Spleen (tissue), 11 donors: ENCODE measurements around the gene EFNA5. TPM values are rescaled to one million over a fixed set of nuclear protein-coding genes. Genes with fewer than 3 reads are reported as not detected.

Experiments used
- DNase-seq: peaks from one replicate; pipeline ENCODE4 v3.0.0-alpha.2; 2020
- H3K27ac ChIP-seq, 8 donors: fragments of 200-600 bp; sonication (generic) in 7 of 8; 1 replicate in 4 of 8; 2 replicates in 4 of 8; pipeline versions ENCODE4 v1.5.0 to v1.8.0; 2016 to 2021; ENCODE audit warnings: inconsistent platforms in 4 of 8, mild to moderate bottlenecking in 4 of 8, moderate library complexity in 1 of 8
- H3K27me3 ChIP-seq, 7 donors: fragments of 200-600 bp; sonication (generic) in 6 of 7; replicated peaks in 1 of 7; 1 replicate in 4 of 7; 2 replicates in 3 of 7; pipeline versions ENCODE4 v1.5.0 to v1.8.0; 2016 to 2021; ENCODE audit warnings: inconsistent platforms in 3 of 7, mild to moderate bottlenecking in 1 of 7
- H3K36me3 ChIP-seq, 6 donors: fragments of 200-600 bp; sonication (generic) in 5 of 6; 1 replicate in 4 of 6; 2 replicates in 2 of 6; pipeline versions ENCODE4 v1.5.0 to v1.8.0; 2016 to 2021; ENCODE audit warnings: inconsistent platforms in 2 of 6
- H3K4me1 ChIP-seq, 6 donors: fragments of 200-600 bp; sonication (generic) in 5 of 6; 1 replicate in 3 of 6; 2 replicates in 3 of 6; pipeline versions ENCODE4 v1.5.0 to v1.8.0; 2016 to 2021; ENCODE audit warnings: inconsistent platforms in 3 of 6
- H3K4me3 ChIP-seq, 8 donors: fragments of 200-600 bp; sonication (generic) in 7 of 8; 1 replicate in 4 of 8; 2 replicates in 4 of 8; pipeline versions ENCODE4 v1.5.0 to v1.8.0; 2016 to 2021; ENCODE audit warnings: inconsistent platforms in 4 of 8, mild to moderate bottlenecking in 4 of 8, moderate library complexity in 2 of 8
- H3K9me3 ChIP-seq, 8 donors: fragments of 200-600 bp; sonication (generic) in 7 of 8; 1 replicate in 4 of 8; 2 replicates in 4 of 8; pipeline versions ENCODE4 v1.5.0 to v1.8.0; 2016 to 2021; ENCODE audit warnings: inconsistent platforms in 4 of 8
- POLR2A ChIP-seq, 3 donors: fragments of 450-650 bp; IDR thresholded peaks; one replicate each; pipeline ENCODE4 v1.5.1; 2017; ENCODE audit warnings: antibody characterized with exemption in 3 of 3, mild to moderate bottlenecking in 1 of 3
- POLR2AphosphoS5 ChIP-seq, 3 donors: sonication (generic); formaldehyde crosslinking; IDR thresholded peaks; one replicate each; pipeline ENCODE4 v1.5.1; 2017; ENCODE audit warnings: antibody characterized with exemption in 3 of 3
- WGBS, 5 donors: extraction: QIAGEN DNeasy Blood & Tissue Kit in 3 of 5; methylation state at CpG; one replicate each; pipeline versions ENCODE4 v1.1.5 to v1.1.7; 2013 to 2018; 5-methylcytosine and 5-hydroxymethylcytosine counted together
- intact Hi-C: fragments of 100-400 bp; cut with DNase I; formaldehyde crosslinking; loops from one replicate; pipeline ENCODE4 v1.15.0; 2023; ENCODE audit warnings: low total_unique reads
- polyA plus RNA-seq, 3 donors: library from polyadenylated mRNA; stranded (reverse); fragments of 200-250 nt; gene quantifications; one replicate each; pipeline ENCODE4 v1.2.1, GENCODE V29; 2013
- total RNA-seq, 7 donors: library from RNA; depleted of rRNA in 3 of 7; stranded (reverse); fragments of >200 nt in 3 of 7; fragmentation: NEBNext Ultra II Directional in 4 of 7; extraction: Animal tissue kit (Norgen Biotek cat#: 25700) in 4 of 7; gene quantifications; one replicate each; pipeline versions ENCODE4 v1.1.0 to v1.2.1, GENCODE V29; 2016 to 2021
- TF ChIP-seq, protein P1 (sequence below), 11 experiments: fragments of 200-600 bp in 7 of 11; fragments of 450-650 bp in 4 of 11; sonication (generic) in 4 of 11; IDR thresholded peaks in 8 of 11; conservative IDR thresholded peaks in 3 of 11; 1 replicate in 7 of 11; 2 replicates in 4 of 11; pipeline versions ENCODE4 v1.4.0 to v1.8.0; 2016 to 2021; ENCODE audit warnings: antibody characterized with exemption in 11 of 11, inconsistent platforms in 4 of 11, mild to moderate bottlenecking in 1 of 11
- donor health status: healthy with polysubstance abuse.
- donor health status: DM: no; HTN: no; CAD: no; lungs with moderate emphysema.
- donor health status: DM: no; HTN: no; CAD: no.
- donor health status: Bipolar disorder and iron deficiency.
- donor health status: healthy.
- donor health status: DM: no; HTN: no; CAD: no.
- donor health status: DM: yes; HTN: yes; CAD: no.

Gene EFNA5
- total and polyA plus RNA-seq, 10 donors: 0.33 to 29.0 (median 12.2) TPM

DNA sequence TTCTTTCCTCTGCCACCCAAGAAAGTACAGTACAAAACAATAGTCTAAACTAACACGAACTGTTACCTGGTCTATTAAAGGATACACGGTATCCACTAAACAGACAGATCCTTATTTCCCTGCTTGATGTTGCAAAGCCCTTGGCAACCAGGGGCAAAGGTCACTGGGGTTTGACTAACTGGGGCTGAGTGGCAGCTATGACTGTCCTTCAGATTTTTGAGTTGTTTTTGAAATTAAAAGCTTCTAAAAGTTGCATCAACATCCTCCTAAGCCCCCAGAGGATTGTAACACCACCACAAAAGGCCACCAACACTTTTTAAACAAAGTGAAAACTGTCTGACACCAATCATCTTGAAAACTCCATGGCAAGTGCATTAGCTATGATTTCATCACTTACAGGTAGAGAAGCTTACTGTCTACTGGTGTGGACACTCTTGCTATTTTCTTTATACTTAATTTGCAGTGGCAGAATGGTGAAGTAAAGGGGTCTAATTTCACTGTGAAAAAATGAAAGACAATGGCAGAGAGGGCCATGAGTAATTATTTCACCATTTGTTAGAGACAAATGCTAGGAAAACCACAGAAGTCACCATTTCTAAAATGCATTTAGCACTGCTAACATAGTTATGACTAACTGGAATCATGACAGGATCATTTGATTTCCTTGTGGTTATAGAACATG, 292.4 kb downstream of the EFNA5 start:
- Histone ChIP-seq H3K4me1 (peaks cover 0 to 10% (median 0%) of the 10 kb centered on the region in 6 donors), H3K27me3 (no peaks in the 10 kb centered on the region), H3K36me3 (no peaks in the 10 kb centered on the region), H3K27ac (no peak overlapping the region), H3K9me3 (no peaks in the 10 kb centered on the region), H3K4me3 (no peak overlapping the region)
- 88 to 96% (median 90%) methylated on average over 2 of the region's 2 CpGs for WGBS, 5 donors
- intact Hi-C loops: no loop called here
- TF ChIP-seq, protein P1, sequence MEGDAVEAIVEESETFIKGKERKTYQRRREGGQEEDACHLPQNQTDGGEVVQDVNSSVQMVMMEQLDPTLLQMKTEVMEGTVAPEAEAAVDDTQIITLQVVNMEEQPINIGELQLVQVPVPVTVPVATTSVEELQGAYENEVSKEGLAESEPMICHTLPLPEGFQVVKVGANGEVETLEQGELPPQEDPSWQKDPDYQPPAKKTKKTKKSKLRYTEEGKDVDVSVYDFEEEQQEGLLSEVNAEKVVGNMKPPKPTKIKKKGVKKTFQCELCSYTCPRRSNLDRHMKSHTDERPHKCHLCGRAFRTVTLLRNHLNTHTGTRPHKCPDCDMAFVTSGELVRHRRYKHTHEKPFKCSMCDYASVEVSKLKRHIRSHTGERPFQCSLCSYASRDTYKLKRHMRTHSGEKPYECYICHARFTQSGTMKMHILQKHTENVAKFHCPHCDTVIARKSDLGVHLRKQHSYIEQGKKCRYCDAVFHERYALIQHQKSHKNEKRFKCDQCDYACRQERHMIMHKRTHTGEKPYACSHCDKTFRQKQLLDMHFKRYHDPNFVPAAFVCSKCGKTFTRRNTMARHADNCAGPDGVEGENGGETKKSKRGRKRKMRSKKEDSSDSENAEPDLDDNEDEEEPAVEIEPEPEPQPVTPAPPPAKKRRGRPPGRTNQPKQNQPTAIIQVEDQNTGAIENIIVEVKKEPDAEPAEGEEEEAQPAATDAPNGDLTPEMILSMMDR (IDR thresholded peaks at IDR 0.05 in 8 of 11, conservative IDR thresholded peaks at IDR 0.05 in 3 of 11): no peak
- TF ChIP-seq POLR2A (IDR thresholded peaks at IDR 0.05) (no peak), POLR2AphosphoS5 (IDR thresholded peaks at IDR 0.05) (no peak)
- DNase-seq: no peak

DNA sequence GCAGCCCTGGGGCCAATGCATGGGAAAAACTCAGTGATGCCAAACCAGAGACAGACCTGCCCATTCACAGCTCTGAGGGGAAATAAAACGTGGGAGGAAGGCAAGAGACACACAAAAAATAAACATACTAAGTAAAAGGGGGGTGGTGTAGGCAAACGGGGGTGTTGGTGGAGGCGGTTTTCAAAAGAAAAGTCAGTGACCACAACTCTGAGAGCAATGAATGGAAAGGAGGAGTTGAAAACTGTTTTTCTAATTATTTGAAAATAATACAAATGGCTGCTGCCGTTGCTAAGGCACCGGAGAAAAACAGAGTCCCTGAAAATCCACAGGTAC, 293.5 kb downstream of the EFNA5 start:
- Histone ChIP-seq H3K27ac (no peak overlapping the region), H3K4me1 (peaks cover 0 to 11% (median 0%) of the 10 kb centered on the region in 6 donors), H3K27me3 (no peaks in the 10 kb centered on the region), H3K4me3 (no peak overlapping the region), H3K36me3 (no peaks in the 10 kb centered on the region), H3K9me3 (no peaks in the 10 kb centered on the region)
- DNase-seq: no peak
- intact Hi-C loops: no loop called here
- TF ChIP-seq, protein P1 (IDR thresholded peaks at IDR 0.05 in 8 of 11, conservative IDR thresholded peaks at IDR 0.05 in 3 of 11): no peak
- TF ChIP-seq POLR2A (IDR thresholded peaks at IDR 0.05) (no peak), POLR2AphosphoS5 (IDR thresholded peaks at IDR 0.05) (no peak)
- 83 to 91% (median 85%) methylated on average over 5 of the region's 5 CpGs for WGBS, 5 donors

DNA sequence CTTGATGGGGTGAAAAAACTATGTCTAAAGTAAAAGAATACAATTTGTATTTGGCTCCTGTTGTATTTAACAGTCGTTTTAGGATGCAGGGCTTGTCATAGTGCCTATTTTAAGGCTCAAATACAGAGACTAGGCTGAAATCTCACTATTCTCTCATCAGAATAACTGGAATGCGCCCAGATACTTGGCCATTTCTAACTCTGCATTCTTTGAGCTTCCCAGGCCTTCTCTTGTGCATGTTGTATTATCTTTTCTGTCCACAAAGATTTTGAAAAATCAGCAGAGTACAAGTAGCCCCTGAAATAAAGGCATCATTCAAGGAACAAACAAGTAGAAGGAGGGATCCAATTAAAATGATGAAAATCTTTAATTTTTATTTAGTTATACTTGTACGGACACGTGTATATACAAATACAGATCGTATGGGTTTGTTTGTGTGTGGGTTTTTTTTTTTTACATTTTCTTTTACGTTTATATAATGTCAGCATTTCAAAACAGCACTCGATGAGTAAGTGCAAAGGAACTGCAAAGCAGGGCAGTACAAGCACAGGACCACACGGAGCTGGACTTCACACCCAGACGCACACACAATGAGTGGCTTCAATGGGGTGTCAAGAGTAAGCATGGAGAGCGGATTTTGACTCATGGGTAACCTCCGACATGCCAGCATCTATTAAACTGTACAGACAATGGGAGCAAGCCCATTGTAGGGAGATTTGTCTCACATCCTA, 294.0 kb downstream of the EFNA5 start:
- no peaks in the 10 kb centered on the region for H3K36me3 ChIP-seq
- TF ChIP-seq, protein P1 (IDR thresholded peaks at IDR 0.05 in 8 of 11, conservative IDR thresholded peaks at IDR 0.05 in 3 of 11): no peak
- TF ChIP-seq POLR2A (IDR thresholded peaks at IDR 0.05): no peak
- TF ChIP-seq POLR2AphosphoS5 (IDR thresholded peaks at IDR 0.05): no peak
- WGBS, 5 donors: 89 to 95% (median 90%) methylated on average over 11 of the region's 11 CpGs
- H3K4me1 ChIP-seq: peaks cover 0 to 11% (median 0%) of the 10 kb centered on the region in 6 donors
- no peak overlapping the region for H3K4me3 ChIP-seq
- no peaks in the 10 kb centered on the region for H3K9me3 ChIP-seq
- DNase-seq: no peak
- intact Hi-C loops: no loop called here
- H3K27me3 ChIP-seq: no peaks in the 10 kb centered on the region
- H3K27ac ChIP-seq: no peak overlapping the region

DNA sequence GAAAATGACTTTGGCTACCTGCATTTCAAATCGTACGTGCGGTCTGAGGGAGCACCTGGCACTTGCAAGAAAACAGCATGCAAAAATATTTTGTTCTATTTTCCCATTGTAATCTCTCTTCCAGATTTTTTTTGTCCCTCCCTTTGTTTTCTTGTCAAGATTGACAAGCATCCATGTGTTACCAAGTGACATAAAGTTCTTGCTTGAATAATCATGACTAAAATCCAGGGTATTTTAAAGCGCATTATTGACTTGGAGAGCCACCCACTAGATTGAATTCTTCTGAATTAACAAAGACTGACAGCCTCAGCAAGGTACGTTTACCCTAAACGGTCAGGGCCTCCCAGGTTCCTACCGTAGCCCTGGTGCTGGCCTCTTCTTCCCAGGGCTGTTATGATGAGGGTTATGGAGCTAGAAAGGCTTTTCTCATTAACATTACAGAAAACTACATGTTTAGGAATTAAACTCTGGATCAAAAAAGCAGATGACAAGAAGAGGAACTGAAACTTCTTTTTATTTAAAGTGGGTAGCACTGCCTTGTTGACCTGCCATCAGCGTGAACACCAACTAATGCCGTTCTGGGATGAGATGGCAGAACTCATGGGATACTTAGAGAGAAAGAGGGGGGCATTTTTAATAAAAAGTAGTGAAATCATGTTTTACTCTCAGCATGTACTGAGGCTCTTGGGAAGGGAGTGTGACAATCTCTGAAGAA, 297.0 kb downstream of the EFNA5 start:
- Histone ChIP-seq H3K27ac (no peak overlapping the region), H3K4me1 (peaks cover 0 to 16% (median 0%) of the 10 kb centered on the region in 6 donors), H3K36me3 (no peaks in the 10 kb centered on the region), H3K27me3 (no peaks in the 10 kb centered on the region), H3K9me3 (no peaks in the 10 kb centered on the region), H3K4me3 (no peak overlapping the region)
- 79 to 83% (median 80%) methylated on average over 9 of the region's 9 CpGs for WGBS, 5 donors
- intact Hi-C loops: no loop called here
- DNase-seq: no peak
- TF ChIP-seq POLR2AphosphoS5 (IDR thresholded peaks at IDR 0.05) (no peak), POLR2A (IDR thresholded peaks at IDR 0.05) (no peak)
- TF ChIP-seq, protein P1 (IDR thresholded peaks at IDR 0.05 in 8 of 11, conservative IDR thresholded peaks at IDR 0.05 in 3 of 11): no peak
